Renal pelvis (tissue), 4 donors: ENCODE results near the gene NAA35. TPM values are rescaled to one million over a fixed set of nuclear protein-coding genes. Genes with fewer than 3 reads are reported as not detected.

Experiments used
- DNase-seq: peaks from one replicate; pipeline ENCODE4 v3.0.0-alpha.2; 2013
- polyA plus RNA-seq, 3 donors: library from polyadenylated mRNA; unstranded; fragments of 120-200 nt; gene quantifications; one replicate each; pipeline ENCODE4 v1.2.1, GENCODE V29; 2013; ENCODE audit not compliant: insufficient read length in 3 of 3

NAA35 gene
- polyA plus RNA-seq, 3 donors: 31.9 to 35.7 (median 33.8) TPM

DNA sequence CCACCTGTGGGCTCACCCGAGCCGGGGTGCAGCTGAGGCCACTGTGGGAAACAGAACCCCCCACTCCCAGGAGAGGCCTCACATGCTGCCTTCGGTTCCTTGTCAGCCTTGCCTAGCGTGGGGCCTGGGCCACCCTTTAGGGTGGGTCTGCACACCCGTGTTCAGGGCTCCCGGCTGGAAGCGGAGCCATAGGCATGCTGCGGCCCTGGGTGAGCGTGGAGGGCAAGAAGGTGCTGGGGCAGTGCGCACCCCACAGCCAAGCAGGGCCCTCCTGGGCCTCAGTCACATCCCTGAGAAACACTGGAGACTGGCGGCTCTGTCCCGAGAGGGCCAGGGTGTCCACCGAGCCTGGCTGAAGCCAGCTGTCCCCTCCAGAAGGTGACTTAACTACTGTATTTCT is 116.5 kb downstream of the NAA35 start:
- DNase-seq: no peak

DNA sequence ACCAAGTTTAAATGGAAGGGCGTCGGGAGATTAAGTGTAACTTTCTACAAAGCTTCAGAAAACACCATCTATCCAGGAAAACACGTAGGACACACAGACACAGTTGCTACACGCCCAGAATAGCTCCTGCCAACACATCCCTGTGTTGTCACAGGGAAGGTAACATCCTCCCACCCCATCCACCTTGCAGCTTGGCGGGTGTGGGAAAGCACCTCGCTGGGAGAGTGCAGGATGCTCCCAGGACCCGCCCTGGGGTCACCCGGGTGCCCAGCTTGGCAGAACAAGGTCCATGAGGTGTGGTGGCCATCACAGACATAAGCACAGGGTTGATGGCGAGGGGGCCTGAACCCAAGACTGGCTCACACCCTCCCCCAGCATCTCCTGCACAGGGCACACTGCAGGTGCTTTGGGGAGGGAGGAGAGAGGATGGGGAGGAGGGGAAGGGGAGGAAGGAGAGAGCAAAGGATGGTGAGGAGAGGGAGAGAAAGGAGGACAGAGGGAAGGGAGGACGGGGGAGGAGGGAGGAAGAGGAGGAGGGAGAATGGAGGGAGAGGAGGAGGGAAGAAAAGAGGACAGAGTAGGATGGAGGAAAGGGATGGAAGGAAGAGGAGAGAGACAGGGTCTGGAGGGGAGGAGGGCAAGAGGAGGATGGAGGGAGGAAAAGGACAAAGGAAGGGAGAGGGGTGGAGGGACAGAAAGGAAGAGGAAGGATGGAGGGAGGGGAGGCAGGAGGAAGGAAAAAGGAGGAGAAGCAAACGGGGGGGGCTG is 121.2 kb downstream of the NAA35 start:
- no peak for DNase-seq

- DNase-seq: no peak
Measured at GRCh38 chr9:86062845-86063693, 122.1 kb downstream of the NAA35 start.

DNA sequence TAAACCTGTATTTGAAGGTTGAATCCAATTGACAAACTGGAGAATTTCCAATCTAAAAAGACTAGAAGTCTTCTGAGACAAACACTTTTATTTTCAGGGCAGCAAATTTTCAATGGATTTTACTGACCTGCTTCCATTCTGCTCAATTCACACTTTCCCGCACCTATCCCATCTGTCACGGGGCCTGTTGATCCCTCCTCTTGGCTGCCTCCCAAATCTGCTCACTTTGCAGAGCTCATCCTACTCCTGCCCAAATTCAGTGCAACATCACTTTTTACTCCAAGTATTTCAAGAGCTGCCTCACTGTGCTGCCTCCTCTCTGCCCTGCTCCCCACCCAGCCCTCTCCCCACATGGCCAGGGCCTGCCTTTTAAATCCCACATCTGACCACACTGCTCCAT is 123.3 kb downstream of the NAA35 start:
- DNase-seq: no peak

DNA sequence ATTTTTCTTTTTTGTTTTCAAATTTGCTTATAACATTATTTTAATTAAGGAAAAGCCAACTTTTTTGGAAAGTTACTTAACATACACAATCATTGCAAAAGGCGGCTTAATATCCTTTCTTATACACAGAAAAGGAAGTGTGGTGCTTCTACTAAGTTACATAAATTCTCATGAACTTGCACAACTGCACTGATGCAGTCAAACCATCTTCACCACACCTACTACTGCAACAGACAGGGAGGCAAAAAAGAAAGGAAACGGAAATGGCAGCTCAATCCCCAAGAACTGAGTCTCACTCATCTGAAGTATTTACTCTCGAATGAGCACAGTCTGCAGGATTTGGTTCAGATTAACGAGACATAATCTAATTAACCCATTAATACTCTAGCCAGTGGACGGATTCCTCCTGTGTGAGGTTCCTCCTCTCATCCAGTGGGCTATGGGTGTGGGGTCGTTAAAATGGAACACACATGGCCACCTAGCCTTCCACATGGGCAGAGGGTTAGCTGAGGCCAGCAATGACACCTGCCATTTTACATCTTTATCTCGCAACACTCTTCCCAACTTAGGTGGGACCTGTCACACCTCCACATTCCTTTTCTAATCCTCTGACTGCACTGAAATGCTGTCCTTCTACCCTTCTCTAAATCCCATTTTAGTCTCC is 128.4 kb downstream of the NAA35 start:
- DNase-seq: no peak

Other genes with a start within 250 kb of the NAA35 start
- gene AGTPBP1, start 199.2 kb upstream of the NAA35 start, polyA plus RNA-seq: 10 to 100 TPM; 22.8 to 27.7 (median 26.1) TPM
- gene GOLM1, start 158.4 kb downstream of the NAA35 start, polyA plus RNA-seq: 100 to 1,000 TPM; 142 to 154 (median 148) TPM